Transverse colon (tissue), 4 donors: ENCODE measurements around the gene CADM1.

ENCODE experiments used
- EP300 ChIP-seq: sonication (generic); formaldehyde crosslinking; IDR thresholded peaks from one replicate; pipeline ENCODE4 v1.6.1; 2017; ENCODE audit warnings: antibody characterized with exemption, low read depth
- POLR2A ChIP-seq: fragments of 450-650 bp; IDR thresholded peaks from one replicate; pipeline ENCODE4 v1.6.1; 2016; ENCODE audit warnings: antibody characterized with exemption, mild to moderate bottlenecking, moderate library complexity
- POLR2AphosphoS5 ChIP-seq, 3 donors: sonication (generic); formaldehyde crosslinking; IDR thresholded peaks; one replicate each; pipeline ENCODE4 v1.6.1; 2016; ENCODE audit warnings: antibody characterized with exemption in 3 of 3
- TF ChIP-seq, protein P1 (sequence below), 5 experiments: fragments of 200-600 bp in 3 of 5; fragments of 450-650 bp in 2 of 5; sonication (generic) in 3 of 5; IDR thresholded peaks; 1 replicate in 2 of 5; 2 replicates in 3 of 5; pipeline ENCODE4 v1.5.1; 2016 to 2017; ENCODE audit warnings: antibody characterized with exemption in 5 of 5, inconsistent platforms in 3 of 5, mild to moderate bottlenecking in 2 of 5, moderate library complexity in 1 of 5

DNA sequence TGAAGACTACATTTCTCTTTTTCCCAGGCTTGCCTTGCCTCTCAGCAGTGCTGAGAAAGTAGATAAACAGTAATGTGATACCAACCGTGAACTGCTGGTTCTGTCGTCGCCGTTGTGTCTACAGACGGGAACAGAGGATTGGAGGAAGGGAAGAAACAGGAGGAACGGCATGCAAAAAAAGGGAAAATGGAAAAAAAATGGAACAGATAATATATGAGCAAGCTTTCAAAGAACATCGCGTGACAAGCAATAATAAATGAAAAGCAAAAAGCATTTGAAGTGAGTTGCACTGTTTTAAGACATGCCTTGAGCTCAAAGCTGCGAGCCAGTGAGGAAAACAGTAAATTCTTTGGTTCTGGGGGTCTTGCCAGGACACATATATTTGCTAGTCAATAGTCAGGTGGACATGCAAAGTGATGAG is 305.9 kb downstream of the CADM1 start:
- TF ChIP-seq POLR2A = no peak
- no peak for TF ChIP-seq EP300
- TF ChIP-seq, protein P1, sequence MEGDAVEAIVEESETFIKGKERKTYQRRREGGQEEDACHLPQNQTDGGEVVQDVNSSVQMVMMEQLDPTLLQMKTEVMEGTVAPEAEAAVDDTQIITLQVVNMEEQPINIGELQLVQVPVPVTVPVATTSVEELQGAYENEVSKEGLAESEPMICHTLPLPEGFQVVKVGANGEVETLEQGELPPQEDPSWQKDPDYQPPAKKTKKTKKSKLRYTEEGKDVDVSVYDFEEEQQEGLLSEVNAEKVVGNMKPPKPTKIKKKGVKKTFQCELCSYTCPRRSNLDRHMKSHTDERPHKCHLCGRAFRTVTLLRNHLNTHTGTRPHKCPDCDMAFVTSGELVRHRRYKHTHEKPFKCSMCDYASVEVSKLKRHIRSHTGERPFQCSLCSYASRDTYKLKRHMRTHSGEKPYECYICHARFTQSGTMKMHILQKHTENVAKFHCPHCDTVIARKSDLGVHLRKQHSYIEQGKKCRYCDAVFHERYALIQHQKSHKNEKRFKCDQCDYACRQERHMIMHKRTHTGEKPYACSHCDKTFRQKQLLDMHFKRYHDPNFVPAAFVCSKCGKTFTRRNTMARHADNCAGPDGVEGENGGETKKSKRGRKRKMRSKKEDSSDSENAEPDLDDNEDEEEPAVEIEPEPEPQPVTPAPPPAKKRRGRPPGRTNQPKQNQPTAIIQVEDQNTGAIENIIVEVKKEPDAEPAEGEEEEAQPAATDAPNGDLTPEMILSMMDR (IDR thresholded peaks at IDR 0.05) = no peak
- TF ChIP-seq POLR2AphosphoS5 (IDR thresholded peaks at IDR 0.05) = no peak
